Peyer's patch (tissue), 4 donors: ENCODE results near the gene ITSN1.

Experiments used
- CTCF ChIP-seq, 6 experiments: fragments of 450-650 bp in 4 of 6; fragments of 200-600 bp in 2 of 6; sonication (generic) in 1 of 6; IDR thresholded peaks; one replicate each; pipeline ENCODE4 v1.5.1; 2017 to 2019; ENCODE audit warnings: antibody characterized with exemption in 6 of 6, mild to moderate bottlenecking in 3 of 6, moderate library complexity in 1 of 6
- POLR2A ChIP-seq, 2 donors: fragments of 450-650 bp; IDR thresholded peaks; one replicate each; pipeline ENCODE4 v1.5.1; 2017; ENCODE audit warnings: antibody characterized with exemption in 2 of 2, mild to moderate bottlenecking in 2 of 2, moderate library complexity in 2 of 2

DNA sequence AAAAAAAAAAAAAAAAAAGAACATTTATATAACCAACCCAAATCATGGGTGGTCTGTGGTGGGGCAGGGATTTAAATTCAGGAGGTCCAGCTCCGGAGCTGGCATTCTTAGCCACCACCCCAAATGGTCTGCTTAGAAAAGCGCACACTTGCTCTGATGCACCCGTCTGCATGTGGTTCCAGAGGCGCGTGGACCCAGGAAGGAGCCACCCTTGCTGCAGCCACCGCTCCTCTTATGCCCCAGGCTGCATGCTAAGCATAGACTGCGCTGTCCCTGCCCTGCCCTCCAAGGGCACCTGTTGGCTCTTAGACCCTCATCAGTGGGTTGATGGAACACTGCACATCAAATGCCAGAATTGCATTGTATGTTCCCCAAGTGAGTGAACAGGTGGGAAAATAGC lies 231.9 kb downstream of the ITSN1 start:
- TF ChIP-seq CTCF (IDR thresholded peaks at IDR 0.05) (no peak), POLR2A (IDR thresholded peaks at IDR 0.05) (no peak)
